ENCODE measurements around the gene ANKMY1. TPM values are rescaled to one million over a fixed set of nuclear protein-coding genes. Genes with fewer than 3 reads are reported as not detected.

ANKMY1 gene
- total and polyA plus RNA-seq, 2 of the 13 experiments (the other 11 are each of a cell fraction or from before 2014, with no cell fraction given), result 11.7 to 18.8 TPM

DNA sequence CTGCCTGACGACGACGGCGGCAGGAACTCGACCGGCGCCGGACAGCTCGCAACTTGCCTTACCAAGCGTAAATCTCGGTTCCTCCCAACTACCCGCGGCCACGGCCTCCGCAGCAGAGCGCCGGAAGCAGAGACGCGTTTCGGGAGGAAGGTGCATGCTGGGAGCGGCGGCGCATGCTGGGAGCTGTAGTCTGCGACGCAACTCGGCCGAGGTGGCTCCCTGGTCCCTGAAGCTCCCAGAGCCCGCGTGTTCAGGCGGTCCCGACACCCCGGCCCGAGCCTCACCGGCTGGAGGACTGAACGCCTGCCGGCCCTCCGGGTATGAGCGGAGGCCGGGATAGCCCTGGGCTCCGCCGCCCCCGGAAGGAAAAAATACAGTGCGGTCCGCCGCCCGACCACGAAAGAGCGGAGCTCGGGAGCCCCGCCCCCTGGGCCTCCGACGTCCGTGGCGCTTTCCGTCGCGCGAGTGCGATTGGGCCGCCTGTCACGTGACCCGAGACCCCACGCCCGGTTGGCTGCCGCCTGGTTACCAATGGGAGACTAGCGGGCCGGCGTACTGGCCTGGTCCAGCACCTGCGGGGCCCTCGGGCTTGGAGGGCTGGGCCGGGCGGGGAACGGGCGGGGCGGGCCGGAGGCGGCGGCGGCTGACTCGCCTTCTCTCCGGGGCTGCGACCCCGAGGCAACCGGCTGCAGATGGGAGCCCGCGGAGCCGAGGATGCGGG lies 28.6 kb upstream of the ANKMY1 start, which contains the start of gene CAPN10 (continued):
- TF ChIP-seq USF2 (IDR thresholded peaks at IDR 0.05; ENCODE audit: low read depth, low read length) (peak; percentile 96), USF2 (CRISPR knock-in tag; IDR thresholded peaks at IDR 0.05; ENCODE audit: borderline replicate concordance) (peak; percentile 93; the same call in 1 of the 2 replicates), ZNF605 (CRISPR knock-in tag; IDR thresholded peaks at IDR 0.05) (peak; percentile 96), FLYWCH1 (CRISPR knock-in tag; IDR thresholded peaks at IDR 0.05) (no peak), ZNF569 (CRISPR knock-in tag; IDR thresholded peaks at IDR 0.05; ENCODE audit: borderline replicate concordance) (no peak; the same call in 1 of the 2 replicates), RELA (CRISPR knock-in tag; IDR thresholded peaks at IDR 0.05) (0 out of 2 replicates have a peak, but pooled peaks have one; percentile 33), ZNF713 (CRISPR knock-in tag; IDR thresholded peaks at IDR 0.05) (0 out of 2 replicates have a peak, but pooled peaks have one; percentile 63), KAT8 (CRISPR knock-in tag; IDR thresholded peaks at IDR 0.05) (peak; percentile 96), MAZ (IDR thresholded peaks at IDR 0.05; ENCODE audit: borderline replicate concordance, low read depth, low read length) (no peak), MAZ (CRISPR knock-in tag; IDR thresholded peaks at IDR 0.05; ENCODE audit: low read depth) (peak; percentile 56), SNRNP70 (IDR thresholded peaks at IDR 0.05; ENCODE audit: low read depth, low read length) (no peak), RFX5 (IDR thresholded peaks at IDR 0.05; ENCODE audit: low read depth, low read length) (0 out of 2 replicates have a peak, but pooled peaks have one; percentile 42), ZNF773 (CRISPR knock-in tag; IDR thresholded peaks at IDR 0.05; ENCODE audit: borderline replicate concordance) (no peak; the same call in 1 of the 2 replicates), MLX (CRISPR knock-in tag; IDR thresholded peaks at IDR 0.05) (no peak; the same call in 1 of the 2 replicates), HIC2 (CRISPR knock-in tag; IDR thresholded peaks at IDR 0.05; ENCODE audit: low read depth) (no peak), ZNF407 (CRISPR knock-in tag; IDR thresholded peaks at IDR 0.05; ENCODE audit: not compliant biosample characterization) (no peak)

Measured in HepG2 (cell line).